CD4-positive, alpha-beta T cell (primary cell): ENCODE data around the gene KIF26B. TPM values are rescaled to one million over a fixed set of nuclear protein-coding genes. Genes with fewer than 3 reads are reported as not detected.
"Not testable (repeated sequence)": the region's sequence is repeated elsewhere in the genome, so short reads cannot be mapped to it uniquely, and the experiment has no call there.

ENCODE experiments used
- ATAC-seq: fragments of 200-7000 bp; cut with Tn5 transposase; one replicate; pipeline ENCODE4 v1.10.0; 2022; ENCODE audit warnings: mild to moderate bottlenecking; ENCODE audit not compliant: poor library complexity
- CTCF ChIA-PET: fragments of 350-600 bp; sonication (Branson Sonifier 250); formaldehyde crosslinking; loops from one replicate; lab custom pipeline; 2021; ENCODE audit warnings: antibody characterized with exemption, inconsistent platforms; lab: Charles Lee
- POLR2A ChIA-PET: fragments of 350-600 bp; sonication (Branson Sonifier 250); formaldehyde crosslinking; loops from one replicate; lab custom pipeline; 2021; ENCODE audit warnings: antibody characterized with exemption, inconsistent platforms; lab: Charles Lee
- DNase-seq, 14 experiments: peaks; one replicate each; pipeline ENCODE4 v3.0.0-alpha.2; 2013 to 2020; ENCODE audit warnings: mixed read lengths in 2 of 14
- H3K27ac ChIP-seq, 2 donors: one replicate each; pipeline versions ENCODE4 v1.5.1 to v1.7.0; 2013; ENCODE audit warnings: low read length in 2 of 2, low read depth in 1 of 2, mild to moderate bottlenecking in 1 of 2
- H3K27me3 ChIP-seq, 2 experiments: 1 replicate in 1 of 2; 2 replicates in 1 of 2; pipeline versions ENCODE4 v1.6.1 to v1.7.0; 2013; ENCODE audit warnings: low read length in 2 of 2, control low read depth in 1 of 2, mild to moderate bottlenecking in 1 of 2, moderate library complexity in 1 of 2; ENCODE audit not compliant: insufficient read depth in 2 of 2, control insufficient read depth in 1 of 2
- H3K36me3 ChIP-seq: one replicate; pipeline ENCODE4 v1.6.1; 2013; ENCODE audit warnings: low read length, control low read depth; ENCODE audit not compliant: insufficient read depth
- H3K4me1 ChIP-seq: one replicate; pipeline ENCODE4 v1.6.1; 2013; ENCODE audit warnings: low read length, control low read depth; ENCODE audit not compliant: insufficient read depth
- H3K4me3 ChIP-seq: one replicate; pipeline ENCODE4 v1.5.1; 2013; ENCODE audit warnings: mild to moderate bottlenecking, low read length, moderate library complexity
- H3K9me3 ChIP-seq, 2 experiments: 1 replicate in 1 of 2; 2 replicates in 1 of 2; pipeline versions ENCODE4 v1.6.1 to v1.7.0; 2013; ENCODE audit warnings: low read length in 2 of 2, mild to moderate bottlenecking in 2 of 2, control low read depth in 1 of 2, moderate library complexity in 1 of 2; ENCODE audit not compliant: control insufficient read depth in 1 of 2, insufficient read depth in 1 of 2
- H3K27ac Mint-ChIP-seq: one replicate; pipeline ENCODE4 v1.8.0; 2020; ENCODE audit warnings: mixed read lengths
- H3K27me3 Mint-ChIP-seq: one replicate; pipeline ENCODE4 v1.8.0; 2021; ENCODE audit warnings: mixed read lengths
- H3K36me3 Mint-ChIP-seq: one replicate; pipeline ENCODE4 v1.8.0; 2021; ENCODE audit warnings: low read depth, mixed read lengths
- H3K4me1 Mint-ChIP-seq: one replicate; pipeline ENCODE4 v1.8.0; 2021; ENCODE audit warnings: low read depth, mixed read lengths
- H3K4me3 Mint-ChIP-seq: one replicate; pipeline ENCODE4 v1.8.0; 2020; ENCODE audit warnings: mild to moderate bottlenecking, mixed read lengths
- H3K9me3 Mint-ChIP-seq: one replicate; pipeline ENCODE4 v1.8.0; 2020; ENCODE audit warnings: mixed read lengths
- CTCF ChIP-seq: fragments of 200-600 bp; IDR thresholded peaks from one replicate; pipeline ENCODE4 v1.8.0; 2022; ENCODE audit warnings: antibody characterized with exemption, mild to moderate bottlenecking
- intact Hi-C, 2 experiments: fragments of 100-400 bp; cut with DNase I in 1 of 2; cut with micrococcal nuclease in 1 of 2; formaldehyde crosslinking; loops; one replicate each; pipeline versions ENCODE4 v1.15.1 to v1.9.0; 2023 to 2025; cut with DNase I, micrococcal nuclease
- total RNA-seq, 174 experiments: library from RNA in 2 of 174; stranded (reverse) in 2 of 174; gene quantifications; one replicate each; pipeline ENCODE4 v1.2.3 and lab custom pipeline; 2021 to 2026

Gene KIF26B
- total RNA-seq, 2 experiments from 2014 or later, result 0.03 TPM; not detected in 1

DNA sequence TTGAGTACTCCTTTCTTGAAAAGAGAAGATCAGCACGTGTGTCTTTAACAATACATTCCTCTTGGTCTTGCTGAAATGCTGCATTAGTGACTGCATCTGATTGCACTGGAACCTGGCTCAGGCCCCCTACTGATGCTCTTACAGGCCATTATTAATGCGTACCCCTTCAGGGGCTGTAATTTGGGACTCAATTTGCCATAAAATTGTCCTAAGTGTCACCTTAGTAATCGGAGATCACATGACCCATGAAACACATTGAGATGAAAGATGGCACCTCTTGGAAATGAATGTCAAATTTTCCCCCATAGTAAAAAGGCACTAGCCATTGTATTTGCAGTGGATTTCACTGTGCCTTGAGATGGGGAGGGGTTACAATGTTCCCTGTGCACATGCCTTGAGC is 563.3 kb downstream of the KIF26B start:
- H3K9me3 ChIP-seq, result peaks cover 0 to 6% of the 10 kb centered on the region in 2 experiments
- no peak for TF ChIP-seq CTCF

GRCh38 chr1:245718951-245719350 is 564.2 kb downstream of the KIF26B start:
- DNase-seq (no peak), ATAC-seq (no peak)
- Mint-ChIP-seq H3K36me3 (no peaks in the 10 kb centered on the region), H3K9me3 (peaks cover 2% of the 10 kb centered on the region), H3K4me3 (no peak overlapping the region), H3K27ac (no peak overlapping the region), H3K27me3 (no peaks in the 10 kb centered on the region), H3K4me1 (no peaks in the 10 kb centered on the region)
- Histone ChIP-seq H3K36me3 (no peaks in the 10 kb centered on the region), H3K4me3 (no peak overlapping the region), H3K27me3 (no peaks in the 10 kb centered on the region), H3K9me3 (peaks cover 0 to 13% of the 10 kb centered on the region in 2 experiments), H3K4me1 (no peaks in the 10 kb centered on the region), H3K27ac (no peak overlapping the region)
- CTCF ChIA-PET, result no interaction called here
- intact Hi-C loops, result no loop called here
- POLR2A ChIA-PET, result no interaction called here
- no peak for TF ChIP-seq CTCF

More for the DNA sequence above, 563.3 kb downstream of the KIF26B start:
- peaks cover 2% of the 10 kb centered on the region for H3K9me3 Mint-ChIP-seq
- intact Hi-C loops, result no loop called here
- H3K27me3 Mint-ChIP-seq, result no peaks in the 10 kb centered on the region
- ATAC-seq (no peak), DNase-seq (no peak)
- H3K27ac Mint-ChIP-seq, result no peak overlapping the region
- no peaks in the 10 kb centered on the region for H3K4me1 Mint-ChIP-seq
- Histone ChIP-seq H3K4me1 (no peaks in the 10 kb centered on the region), H3K36me3 (no peaks in the 10 kb centered on the region), H3K4me3 (no peak overlapping the region), H3K27me3 (no peaks in the 10 kb centered on the region), H3K27ac (no peak overlapping the region)
- ChIA-PET CTCF (no interaction called here), POLR2A (no interaction called here)
- H3K36me3 Mint-ChIP-seq, result no peaks in the 10 kb centered on the region
- no peak overlapping the region for H3K4me3 Mint-ChIP-seq

DNA sequence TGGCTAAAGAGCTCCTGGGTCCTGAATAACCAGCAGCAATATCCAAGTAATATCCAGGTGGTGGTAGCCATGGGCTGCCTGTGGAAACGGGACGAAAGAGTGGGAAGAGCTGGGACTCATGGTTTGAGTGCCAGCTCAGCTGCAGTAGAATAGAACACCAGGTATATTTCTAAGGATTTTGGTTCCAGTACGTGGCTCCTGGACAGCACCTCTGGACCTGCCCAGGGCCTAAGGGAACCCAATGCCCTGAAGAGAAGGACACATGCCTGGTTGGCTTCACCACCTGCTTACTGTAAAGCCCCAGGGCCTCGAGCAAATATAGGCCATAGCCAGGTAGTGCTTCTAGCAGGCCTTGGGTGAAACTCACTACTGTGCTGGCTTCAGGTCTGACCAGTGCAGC is 566.7 kb downstream of the KIF26B start:
- Mint-ChIP-seq H3K27me3 (no peaks in the 10 kb centered on the region), H3K27ac (no peak overlapping the region), H3K36me3 (peaks cover 15% of the 10 kb centered on the region), H3K4me3 (no peak overlapping the region), H3K4me1 (no peaks in the 10 kb centered on the region), H3K9me3 (peaks cover 8% of the 10 kb centered on the region)
- H3K4me1 ChIP-seq, result no peaks in the 10 kb centered on the region
- no peak overlapping the region for H3K4me3 ChIP-seq
- no peak for TF ChIP-seq CTCF
- no peak for ATAC-seq
- DNase-seq, result no peak
- intact Hi-C loops, result no loop called here
- H3K27me3 ChIP-seq, result no peaks in the 10 kb centered on the region
- ChIA-PET CTCF (no interaction called here), POLR2A (no interaction called here)
- peaks cover 0 to 17% of the 10 kb centered on the region in 2 experiments for H3K9me3 ChIP-seq
- H3K27ac ChIP-seq, result no peak overlapping the region
- H3K36me3 ChIP-seq, result no peaks in the 10 kb centered on the region

- H3K36me3 ChIP-seq, H3K4me3 Mint-ChIP-seq, ATAC-seq, H3K4me1 ChIP-seq, intact Hi-C loops, POLR2A ChIA-PET, H3K27ac ChIP-seq, H3K27ac Mint-ChIP-seq, H3K27me3 ChIP-seq, H3K4me1 Mint-ChIP-seq, DNase-seq, H3K4me3 ChIP-seq, H3K27me3 Mint-ChIP-seq, CTCF ChIA-PET: not testable (repeated sequence)
- H3K9me3 ChIP-seq, result peaks cover 0 to 11% of the 10 kb centered on the region in 2 experiments
- Mint-ChIP-seq H3K36me3 (peaks cover 49% of the 10 kb centered on the region), H3K9me3 (peaks cover 40% of the 10 kb centered on the region)
These were observed 573.2 kb downstream of the KIF26B start for GRCh38 chr1:245728035-245728434.
